Measurements from ENCODE around the gene CIC.

- TF ChIP-seq CTCF (IDR thresholded peaks at IDR 0.05) (no peak), POLR2A (IDR thresholded peaks at IDR 0.05) (no peak)
These were observed 16.4 kb upstream of the CIC start for GRCh38 chr19:42252365-42253244.

Data from lower leg skin (tissue), 3 donors.